ENCODE results near the gene MYO9B. TPM values are rescaled to one million over a fixed set of nuclear protein-coding genes. Genes with fewer than 3 reads are reported as not detected.
A peak's percentile ranks its signal among the peaks of the same experiment; 100 is the strongest.

Gene MYO9B
- total and polyA plus RNA-seq, 2 of the 13 experiments (the other 11 are each of a cell fraction or from before 2014, with no cell fraction given), result 18.0 to 18.3 TPM

DNA sequence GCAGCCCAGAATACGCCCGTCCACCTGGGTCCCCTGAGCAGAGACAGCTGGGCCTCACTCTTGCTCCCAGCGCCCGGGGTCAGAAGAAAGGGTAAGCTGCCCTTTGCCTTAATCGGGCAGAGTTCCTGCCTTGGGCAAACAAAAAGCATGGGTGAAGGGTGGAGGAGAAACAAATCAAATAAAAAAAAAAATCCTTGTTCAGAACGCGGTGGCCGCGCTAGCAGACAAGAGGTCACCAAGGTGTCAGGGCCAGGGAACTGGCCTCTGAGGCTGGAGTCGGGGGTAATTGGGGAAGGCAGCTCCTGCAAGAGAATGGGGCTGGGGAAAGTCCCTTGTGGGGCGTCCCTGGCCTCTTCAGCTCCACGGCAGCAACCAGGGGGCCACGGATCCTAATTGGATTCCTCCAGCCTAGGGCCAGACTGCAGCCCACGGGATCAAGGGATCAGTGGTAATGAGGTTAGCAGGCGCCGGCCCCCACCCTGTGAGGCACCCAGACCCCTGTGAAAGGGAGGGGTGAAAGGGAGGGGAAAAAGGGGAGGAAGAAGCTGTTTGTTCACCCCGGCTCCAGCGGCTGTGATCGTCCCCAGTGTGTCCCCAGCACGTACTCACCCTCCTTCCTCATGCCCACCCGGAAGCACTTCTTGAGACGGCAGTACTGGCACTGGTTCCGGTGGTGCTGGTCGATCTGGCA is 164.6 kb downstream of the MYO9B start (continued):
- TF ChIP-seq ZFP91 (CRISPR knock-in tag; IDR thresholded peaks at IDR 0.05; ENCODE audit: borderline replicate concordance), result peak; percentile 69; the same call in 1 of the 2 replicates
- no peak for TF ChIP-seq TGIF2 (CRISPR knock-in tag; IDR thresholded peaks at IDR 0.05)
- TF ChIP-seq ZNF737 (CRISPR knock-in tag; IDR thresholded peaks at IDR 0.05; ENCODE audit: borderline replicate concordance), result no peak
- TF ChIP-seq RXRB (CRISPR knock-in tag; IDR thresholded peaks at IDR 0.05; ENCODE audit: borderline replicate concordance), result peak; percentile 89
- TF ChIP-seq, protein P1, sequence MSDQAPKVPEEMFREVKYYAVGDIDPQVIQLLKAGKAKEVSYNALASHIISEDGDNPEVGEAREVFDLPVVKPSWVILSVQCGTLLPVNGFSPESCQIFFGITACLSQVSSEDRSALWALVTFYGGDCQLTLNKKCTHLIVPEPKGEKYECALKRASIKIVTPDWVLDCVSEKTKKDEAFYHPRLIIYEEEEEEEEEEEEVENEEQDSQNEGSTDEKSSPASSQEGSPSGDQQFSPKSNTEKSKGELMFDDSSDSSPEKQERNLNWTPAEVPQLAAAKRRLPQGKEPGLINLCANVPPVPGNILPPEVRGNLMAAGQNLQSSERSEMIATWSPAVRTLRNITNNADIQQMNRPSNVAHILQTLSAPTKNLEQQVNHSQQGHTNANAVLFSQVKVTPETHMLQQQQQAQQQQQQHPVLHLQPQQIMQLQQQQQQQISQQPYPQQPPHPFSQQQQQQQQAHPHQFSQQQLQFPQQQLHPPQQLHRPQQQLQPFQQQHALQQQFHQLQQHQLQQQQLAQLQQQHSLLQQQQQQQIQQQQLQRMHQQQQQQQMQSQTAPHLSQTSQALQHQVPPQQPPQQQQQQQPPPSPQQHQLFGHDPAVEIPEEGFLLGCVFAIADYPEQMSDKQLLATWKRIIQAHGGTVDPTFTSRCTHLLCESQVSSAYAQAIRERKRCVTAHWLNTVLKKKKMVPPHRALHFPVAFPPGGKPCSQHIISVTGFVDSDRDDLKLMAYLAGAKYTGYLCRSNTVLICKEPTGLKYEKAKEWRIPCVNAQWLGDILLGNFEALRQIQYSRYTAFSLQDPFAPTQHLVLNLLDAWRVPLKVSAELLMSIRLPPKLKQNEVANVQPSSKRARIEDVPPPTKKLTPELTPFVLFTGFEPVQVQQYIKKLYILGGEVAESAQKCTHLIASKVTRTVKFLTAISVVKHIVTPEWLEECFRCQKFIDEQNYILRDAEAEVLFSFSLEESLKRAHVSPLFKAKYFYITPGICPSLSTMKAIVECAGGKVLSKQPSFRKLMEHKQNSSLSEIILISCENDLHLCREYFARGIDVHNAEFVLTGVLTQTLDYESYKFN (CRISPR knock-in tag; conservative IDR thresholded peaks at IDR 0.05), result peak; percentile 90
- no peak for TF ChIP-seq ZNF24 (IDR thresholded peaks at IDR 0.05)
- peak; percentile 38; the same call in 1 of the 2 replicates for TF ChIP-seq ZBTB7A (CRISPR knock-in tag; IDR thresholded peaks at IDR 0.05)
- peak in 1 of 2 experiments; percentile 27; a peak in 1 of 4 replicates for TF ChIP-seq POLR2A (IDR thresholded peaks at IDR 0.05; ENCODE audit: insufficient read depth in 1 of 2, low read depth in 2 of 2, low read length in 2 of 2)
- TF ChIP-seq ZSCAN25 (CRISPR knock-in tag; IDR thresholded peaks at IDR 0.05), result peak; percentile 86
- TF ChIP-seq ZFY (CRISPR knock-in tag; IDR thresholded peaks at IDR 0.05), result peak; percentile 56
- peak; percentile 38; the same call in 1 of the 2 replicates for TF ChIP-seq ZNF605 (CRISPR knock-in tag; IDR thresholded peaks at IDR 0.05)
- TF ChIP-seq RFX3 (CRISPR knock-in tag; IDR thresholded peaks at IDR 0.05), result no peak
- TF ChIP-seq GABPA (IDR thresholded peaks at IDR 0.05; ENCODE audit: low read depth, low read length), result peak; percentile 73
- peak; percentile 88 for TF ChIP-seq GABPA (CRISPR knock-in tag; IDR thresholded peaks at IDR 0.05; ENCODE audit: low read depth)
- TF ChIP-seq MEIS2 (CRISPR knock-in tag; IDR thresholded peaks at IDR 0.05), result 0 out of 2 replicates have a peak, but pooled peaks have one; percentile 60
- peak; percentile 45; the same call in 1 of the 2 replicates for TF ChIP-seq AHDC1 (CRISPR knock-in tag; IDR thresholded peaks at IDR 0.05; ENCODE audit: borderline replicate concordance)
- peak; percentile 32; the same call in 1 of the 2 replicates for TF ChIP-seq ZNF292 (CRISPR knock-in tag; IDR thresholded peaks at IDR 0.05; ENCODE audit: borderline replicate concordance, low read depth)
- TF ChIP-seq ZFP90 (CRISPR knock-in tag; IDR thresholded peaks at IDR 0.05; ENCODE audit: borderline replicate concordance), result 0 out of 2 replicates have a peak, but pooled peaks have one; percentile 35
- peak; percentile 94 for TF ChIP-seq NR2C2 (CRISPR knock-in tag; IDR thresholded peaks at IDR 0.05; ENCODE audit: borderline replicate concordance)
